Activated T-cell treated with anti-CD3 and anti-CD28 coated beads, Interleukin-2, amount 50 U/mL, for 48 hours (primary cell): ENCODE measurements around the gene ARHGAP22.

ENCODE experiments used
- DNase-seq, 2 experiments: peaks; one replicate each; pipeline ENCODE4 v3.0.0-alpha.2; 2020

ARHGAP22 gene

DNA sequence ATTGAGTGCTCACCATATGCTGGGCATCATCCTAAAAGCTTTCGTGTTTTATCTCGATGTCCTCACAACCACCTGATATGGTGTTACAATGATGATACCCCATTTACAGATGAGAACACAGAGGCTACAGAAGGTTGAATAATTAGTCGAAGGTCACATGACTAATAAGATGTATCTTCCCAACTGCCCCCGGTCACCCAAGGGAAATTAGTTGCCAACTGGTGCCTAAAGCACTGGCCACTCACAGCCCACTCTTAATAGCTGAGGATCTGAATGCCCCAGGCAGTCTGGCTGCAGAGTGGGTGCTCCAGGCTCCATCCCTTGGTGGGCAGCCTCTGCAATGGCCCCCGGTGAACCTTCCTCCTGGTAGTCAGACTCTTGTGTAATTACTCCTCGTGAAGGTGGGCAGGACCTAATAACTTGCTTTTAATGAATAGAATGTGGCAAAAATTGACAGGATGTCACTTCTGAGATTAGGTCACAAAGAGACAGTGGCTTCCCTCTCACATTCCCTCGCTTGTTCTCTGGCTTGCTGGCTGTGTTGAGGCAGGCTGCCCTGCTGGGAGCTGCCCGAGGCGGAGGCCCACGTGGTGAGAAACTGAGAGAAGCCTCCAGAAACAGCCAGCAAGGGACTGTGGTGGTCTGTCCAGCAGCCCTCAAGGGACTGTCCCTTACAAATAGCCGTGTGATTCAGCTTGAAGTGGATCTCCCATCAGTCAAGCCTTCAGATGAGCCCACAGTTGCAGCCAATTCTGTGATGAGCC, 109.4 kb downstream of the ARHGAP22 start:
- no peak for DNase-seq

DNA sequence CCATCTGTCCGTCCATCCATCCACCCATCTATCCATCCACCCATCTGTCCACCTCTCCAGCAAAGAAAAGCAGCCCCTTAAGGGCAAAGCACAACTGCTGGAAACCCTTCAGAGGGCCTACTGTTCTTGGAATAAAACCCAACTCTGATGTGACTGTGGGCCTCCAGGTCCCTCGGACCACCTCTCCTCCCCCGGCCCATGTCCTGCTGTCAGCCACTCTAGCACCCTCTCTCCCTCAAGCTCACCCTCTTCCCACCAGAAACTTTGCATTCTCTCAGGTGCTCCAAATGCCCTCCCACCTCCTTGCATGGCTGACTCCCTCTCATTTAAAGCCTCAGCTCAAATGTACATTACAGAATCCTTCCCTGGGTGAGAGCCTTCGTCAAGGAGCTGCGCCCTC, 110.3 kb downstream of the ARHGAP22 start:
- no peak for DNase-seq

DNA sequence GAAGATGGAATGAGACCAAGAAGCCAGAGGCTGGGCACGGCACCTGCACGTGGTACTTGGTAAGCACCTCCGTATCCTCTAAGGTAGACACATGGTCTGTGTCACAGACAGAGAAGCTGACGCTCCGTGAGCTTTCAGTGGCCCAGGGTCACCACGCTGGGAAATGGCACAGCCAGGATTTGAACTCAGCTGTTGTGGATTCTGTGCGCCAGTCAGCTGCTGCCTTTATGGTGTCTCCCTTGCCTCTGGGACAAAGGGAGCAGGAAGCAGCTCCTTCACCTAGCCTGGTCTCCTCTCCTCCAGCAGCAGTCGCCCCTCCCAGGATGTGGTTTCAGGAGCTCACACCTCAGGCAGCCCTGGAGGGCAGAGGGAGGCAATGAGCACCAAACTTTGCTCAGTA, 110.8 kb downstream of the ARHGAP22 start:
- DNase-seq: no peak

DNA sequence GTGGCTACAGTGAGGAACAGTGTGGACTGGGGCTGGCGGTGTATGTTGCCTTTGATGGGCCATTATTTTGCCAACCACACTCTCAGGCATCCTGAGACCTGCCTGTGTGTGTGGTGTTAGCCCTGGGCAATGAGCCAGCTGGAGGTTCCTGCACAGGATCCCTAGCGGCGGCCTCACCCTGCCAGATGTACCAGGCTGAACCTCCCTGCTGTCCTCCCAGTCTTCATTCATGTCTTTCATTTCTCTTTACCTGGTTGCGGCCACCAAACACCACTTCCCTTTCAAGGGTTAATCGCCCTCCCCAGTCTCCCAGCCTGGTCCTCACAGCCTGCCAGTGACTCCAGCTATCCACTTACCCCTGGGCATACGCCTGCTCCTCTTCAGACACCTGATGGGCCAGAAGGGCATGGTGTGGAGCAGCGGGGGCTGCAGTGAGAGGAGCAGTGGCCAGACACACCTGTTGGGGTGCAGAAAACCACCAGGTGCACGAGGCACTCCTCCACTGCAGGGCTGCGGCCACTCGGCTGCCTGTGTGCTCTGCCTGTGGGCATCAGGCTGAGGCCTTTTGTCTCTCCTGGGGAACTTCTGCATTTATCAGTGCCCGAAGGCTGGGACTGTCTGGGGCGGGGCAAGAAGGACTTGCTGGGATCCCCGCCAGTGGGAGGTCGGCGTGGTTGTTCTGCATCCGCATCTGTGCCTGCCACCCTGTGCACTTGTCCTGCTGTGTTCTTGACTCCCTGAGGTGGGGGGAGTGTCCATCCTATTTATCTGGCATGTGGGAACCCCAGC, 111.6 kb downstream of the ARHGAP22 start:
- DNase-seq: no peak

DNA sequence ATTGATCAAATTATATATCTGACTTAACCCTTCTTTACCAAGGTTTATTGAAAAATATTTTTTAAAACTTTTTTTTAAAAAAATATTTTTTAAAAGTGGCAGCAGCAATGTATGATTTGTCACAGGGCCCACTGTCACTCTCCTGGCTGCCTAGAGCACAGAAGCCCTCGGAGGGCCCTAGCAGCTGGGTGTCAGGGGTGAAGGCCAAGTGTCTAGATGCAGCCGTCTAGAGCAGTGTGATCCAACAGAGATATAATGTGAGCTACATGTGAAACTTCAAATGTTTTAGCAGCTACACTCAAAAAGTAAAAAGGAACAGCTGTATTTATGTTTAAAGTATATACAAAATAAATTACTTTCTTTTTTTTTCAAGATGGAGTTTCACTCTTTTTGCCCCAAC, 112.7 kb downstream of the ARHGAP22 start:
- DNase-seq: no peak

DNA sequence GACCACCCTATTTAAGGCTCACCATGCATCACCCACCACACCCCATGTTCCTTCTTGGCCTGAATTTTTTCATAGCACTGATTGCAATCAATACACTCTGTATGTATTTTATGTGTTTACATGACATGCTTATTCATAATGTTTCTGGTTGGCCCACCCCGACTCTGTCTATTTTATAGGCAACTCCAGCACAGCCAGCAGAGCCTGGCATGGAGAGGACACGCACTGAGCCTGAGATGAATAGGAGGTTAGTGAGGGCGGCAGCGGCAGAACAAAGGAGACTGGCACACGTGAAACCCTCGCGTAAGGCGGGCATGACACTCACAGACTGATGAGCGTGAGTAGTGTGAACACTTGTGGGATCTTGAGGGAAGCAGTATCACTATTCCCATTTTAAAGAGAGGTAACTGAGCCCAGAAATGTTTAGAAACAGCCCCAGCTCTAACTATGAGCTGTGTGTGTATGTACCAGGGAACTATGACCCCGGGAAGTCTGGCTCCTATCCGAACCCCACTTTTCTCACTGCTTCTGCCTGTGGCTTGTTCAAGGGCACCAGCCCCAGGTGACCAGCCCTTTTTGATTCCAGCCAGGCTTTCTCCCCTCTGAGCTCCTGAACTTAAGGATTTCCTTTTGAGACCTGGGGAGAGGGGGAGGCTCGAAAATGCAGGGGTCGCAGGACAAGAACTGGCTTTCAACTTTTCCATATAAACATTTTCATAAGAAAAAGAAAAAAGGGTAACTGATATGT, 113.3 kb downstream of the ARHGAP22 start:
- no peak for DNase-seq

DNA sequence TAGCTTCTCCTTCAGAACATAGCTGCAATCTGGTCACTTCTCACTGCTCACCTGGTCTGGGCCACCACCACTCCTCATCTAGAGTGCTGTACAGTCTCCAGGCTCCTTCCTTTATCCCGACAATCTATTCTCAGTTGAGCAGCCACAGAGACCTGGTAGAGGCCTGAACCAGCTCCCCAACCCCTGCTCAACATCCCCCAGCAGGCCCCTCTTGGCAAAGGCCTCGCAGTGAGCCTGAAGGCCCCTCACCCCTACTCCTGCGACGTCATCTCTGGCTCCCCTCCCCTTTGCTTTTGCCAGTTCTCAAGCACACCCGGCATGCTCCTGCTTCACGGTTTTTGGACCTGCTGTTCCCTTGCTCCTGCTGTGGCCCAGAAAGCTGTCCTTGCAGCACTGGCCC, 113.9 kb downstream of the ARHGAP22 start:
- DNase-seq: no peak

DNA sequence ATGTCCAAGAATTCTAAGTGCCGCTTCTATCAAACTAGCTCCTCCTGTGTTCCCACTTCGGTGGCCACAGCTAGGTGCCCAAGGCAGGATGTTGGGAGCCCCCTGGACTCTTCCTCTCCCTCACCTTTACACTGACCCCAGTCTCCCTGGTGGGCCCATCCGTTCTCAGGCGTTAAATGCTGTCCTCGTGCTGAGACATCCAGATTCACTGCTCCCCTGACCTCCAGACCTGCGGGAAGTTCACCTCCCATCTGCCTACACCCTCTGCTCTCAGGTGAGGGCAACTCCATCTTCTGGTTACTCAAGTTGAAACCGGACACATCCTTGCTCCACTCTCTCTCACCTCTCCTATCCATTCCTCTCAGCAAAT, 114.3 kb downstream of the ARHGAP22 start:
- DNase-seq: no peak

DNA sequence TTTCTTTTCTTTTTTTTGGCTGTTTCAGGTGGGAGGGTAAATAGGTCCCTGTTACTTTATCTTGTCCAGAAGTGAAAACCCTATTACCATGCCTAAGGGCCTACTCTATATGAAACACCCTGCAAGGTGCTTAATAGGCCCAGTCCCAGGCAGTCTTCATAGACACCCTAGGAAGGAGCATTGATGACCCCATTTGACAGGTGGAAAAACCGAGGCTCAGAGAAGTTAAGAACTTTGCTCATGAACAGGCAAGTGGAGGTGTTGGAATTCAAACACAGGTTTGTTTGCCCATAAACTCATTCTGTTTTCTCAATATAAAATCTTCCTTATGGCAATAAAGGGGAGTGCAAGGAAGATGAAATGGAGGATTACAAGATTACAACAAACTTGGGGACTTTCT, 115.8 kb downstream of the ARHGAP22 start:
- no peak for DNase-seq

DNA sequence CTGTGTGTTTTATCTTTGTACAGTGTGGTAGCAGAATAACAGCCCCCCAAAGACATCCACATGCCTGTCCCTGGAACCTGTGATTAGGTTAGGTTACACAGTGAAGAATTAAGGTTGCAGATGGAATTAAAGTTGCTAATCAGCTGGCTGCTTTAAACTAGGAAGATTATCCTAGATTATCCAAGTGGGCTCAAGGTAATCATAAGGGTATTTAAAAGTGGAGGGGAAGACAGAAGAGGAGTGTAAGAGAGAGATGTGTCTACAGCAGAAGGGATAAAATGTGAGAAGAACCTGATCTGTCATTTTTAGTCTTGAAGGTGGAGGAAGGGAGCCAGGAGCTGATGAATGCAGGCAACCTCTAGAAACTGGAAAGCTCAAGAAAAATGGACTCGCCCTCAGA, 117.6 kb downstream of the ARHGAP22 start:
- no peak for DNase-seq

DNA sequence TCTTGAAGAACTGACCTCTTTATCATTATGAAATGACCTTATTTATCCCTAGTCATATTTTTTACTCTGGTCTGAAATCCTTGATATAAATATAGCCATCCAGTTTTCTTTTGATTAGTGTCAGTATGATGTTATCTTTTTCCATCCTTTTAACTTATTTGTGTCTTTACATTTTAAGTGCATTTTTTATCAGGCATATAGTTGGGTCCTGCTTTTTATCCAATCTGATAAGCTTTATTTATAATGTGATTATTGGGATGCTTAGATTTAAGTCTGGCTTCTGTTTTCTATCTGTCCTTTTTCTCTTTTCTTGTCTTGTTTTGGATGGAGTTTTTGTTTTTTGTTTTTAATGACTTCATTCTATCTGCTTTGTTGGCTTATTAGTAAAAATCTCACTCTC, 119.2 kb downstream of the ARHGAP22 start:
- no peak for DNase-seq

DNA sequence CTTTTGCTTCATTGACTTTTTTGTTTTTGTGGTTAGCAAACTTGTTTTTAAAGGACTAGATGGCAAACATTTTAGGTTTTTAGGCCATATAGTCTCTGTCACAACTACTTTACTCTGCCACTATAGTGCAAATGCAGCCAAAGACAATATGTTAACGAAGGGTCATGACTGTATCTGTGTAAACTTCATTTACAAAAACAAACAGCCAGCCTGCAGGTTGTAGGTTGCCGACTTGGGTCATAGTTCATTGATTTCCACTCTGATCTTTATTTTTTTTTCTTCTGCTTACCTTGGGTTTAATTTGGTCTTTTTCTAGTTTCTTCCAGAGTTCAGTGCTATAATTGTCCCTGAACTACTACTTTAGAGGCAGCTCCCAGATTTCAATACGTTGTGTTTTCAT, 120.0 kb downstream of the ARHGAP22 start:
- DNase-seq: no peak

DNA sequence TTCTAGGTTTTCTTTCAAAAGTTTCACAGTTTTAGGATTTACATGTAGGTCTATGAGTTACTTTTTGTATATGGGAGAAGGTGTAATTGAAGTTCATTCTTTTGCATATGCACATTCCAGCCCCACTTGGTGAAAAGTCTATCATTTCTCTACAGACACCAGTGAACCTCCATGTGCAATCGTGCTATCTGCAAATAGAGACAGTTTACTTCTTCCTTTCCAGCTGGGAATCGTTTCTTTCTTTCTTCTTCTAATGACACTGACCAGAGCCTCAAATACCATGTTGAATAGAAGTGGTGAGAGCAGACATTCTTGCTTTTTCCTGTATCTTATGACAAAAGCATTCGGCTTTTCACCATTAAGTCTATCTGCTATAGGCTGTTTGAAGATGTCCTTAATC, 122.7 kb downstream of the ARHGAP22 start:
- no peak for DNase-seq

DNA sequence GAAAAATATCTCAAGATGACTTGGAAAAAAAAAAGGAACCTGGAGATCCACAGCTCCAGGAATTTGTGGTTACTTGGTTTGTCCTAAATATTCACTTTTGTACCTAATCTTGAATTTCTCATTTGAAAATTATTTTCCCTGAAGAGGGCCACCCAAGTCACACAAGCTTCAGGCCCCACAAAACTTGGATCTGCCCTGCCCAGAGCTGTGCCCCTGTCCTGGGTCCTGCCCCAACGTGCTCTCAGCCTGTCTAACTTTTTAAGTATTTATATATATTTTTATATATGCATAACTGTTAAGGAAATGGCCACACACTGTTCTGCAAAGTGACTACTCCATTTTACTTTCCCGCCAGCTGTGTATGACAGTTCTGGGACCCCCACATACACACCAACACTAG, 123.5 kb downstream of the ARHGAP22 start:
- no peak for DNase-seq

DNA sequence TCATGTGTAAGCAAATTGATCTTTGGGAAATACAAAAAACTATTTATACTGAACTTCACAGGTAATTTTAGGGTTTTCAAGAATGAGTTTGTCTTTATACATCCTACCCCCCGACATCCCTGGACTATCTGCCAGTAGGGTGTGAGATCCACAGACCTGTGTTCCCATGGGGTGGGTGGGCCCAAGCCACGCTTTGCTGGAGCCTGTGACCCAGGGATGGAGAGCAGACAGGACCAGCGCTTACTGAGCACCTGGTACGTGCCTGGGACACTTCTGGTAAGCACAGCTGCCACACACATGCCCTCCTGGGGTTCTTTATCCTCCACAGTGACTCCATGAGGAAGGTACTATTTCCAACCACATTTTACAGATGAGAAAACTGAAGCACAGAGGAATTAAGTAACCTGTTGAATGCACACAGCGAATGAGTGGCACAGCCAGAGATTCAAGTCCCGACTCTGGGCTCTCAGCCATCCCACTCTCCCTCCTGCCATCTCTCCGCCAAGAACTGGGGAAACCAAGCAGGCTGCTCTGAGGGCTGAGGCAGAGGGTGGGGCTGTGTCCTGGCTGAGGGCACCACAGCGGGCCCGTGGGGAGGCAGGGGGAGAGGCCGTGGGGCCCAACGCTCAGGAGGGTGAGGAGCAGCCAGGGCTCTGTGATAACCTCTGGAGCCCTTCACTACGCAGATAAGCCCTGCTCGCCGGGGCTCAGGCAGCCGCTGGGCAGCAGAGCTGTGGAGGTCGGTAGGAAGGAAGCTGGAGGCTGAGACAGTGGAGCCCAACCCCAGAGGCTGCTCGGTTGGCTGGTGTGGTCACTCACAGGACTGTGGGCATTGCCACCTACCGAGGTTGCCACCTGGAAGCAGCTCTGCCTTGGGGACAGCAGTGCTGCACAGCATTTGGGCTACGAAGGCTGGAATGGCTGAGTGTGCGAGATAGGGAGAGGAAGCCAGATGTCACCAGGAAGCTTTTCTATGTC, 124.2 kb downstream of the ARHGAP22 start:
- DNase-seq: peak in 1 of 2 experiments; percentile 5

DNA sequence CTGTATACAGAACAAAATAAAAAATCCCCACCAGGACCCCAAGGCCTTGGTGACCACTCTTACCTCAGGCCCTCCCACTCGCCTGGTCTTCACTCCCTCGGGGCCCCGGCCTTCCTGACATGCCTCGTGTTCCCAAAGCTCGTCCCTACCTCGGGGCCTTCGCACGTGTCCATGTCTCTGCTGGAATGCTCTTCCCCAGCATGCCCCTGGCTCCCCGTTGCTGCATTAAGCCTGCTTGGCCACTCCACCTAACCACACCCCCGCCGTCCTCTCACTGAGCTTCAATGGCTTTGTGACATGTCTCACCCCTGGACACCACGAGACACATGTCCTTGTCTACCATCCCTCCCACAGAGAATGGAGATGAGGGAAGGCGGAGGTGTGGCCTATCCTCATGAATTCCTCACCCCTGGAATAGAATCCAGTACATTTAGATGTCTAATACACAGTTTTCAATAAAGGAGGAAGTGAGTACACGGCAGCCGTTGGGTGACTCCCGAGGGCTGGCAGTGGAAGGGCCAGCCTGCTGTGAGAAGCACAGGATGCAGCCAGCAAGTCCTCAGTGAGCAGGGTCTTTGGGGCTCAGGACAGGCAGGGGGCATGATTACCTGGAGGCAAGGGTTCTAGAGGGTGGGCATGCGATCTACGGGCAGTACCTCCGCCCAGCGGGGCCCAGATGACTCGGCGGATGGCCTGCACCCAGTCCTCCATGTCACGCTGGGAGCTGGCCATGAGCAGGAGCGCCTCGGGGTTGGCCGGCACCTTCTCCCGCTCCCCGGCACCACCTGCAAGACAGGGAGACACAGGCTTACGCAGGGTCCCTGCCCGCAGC, 125.7 kb downstream of the ARHGAP22 start:
- peak; percentile 3 to 7 for DNase-seq

DNA sequence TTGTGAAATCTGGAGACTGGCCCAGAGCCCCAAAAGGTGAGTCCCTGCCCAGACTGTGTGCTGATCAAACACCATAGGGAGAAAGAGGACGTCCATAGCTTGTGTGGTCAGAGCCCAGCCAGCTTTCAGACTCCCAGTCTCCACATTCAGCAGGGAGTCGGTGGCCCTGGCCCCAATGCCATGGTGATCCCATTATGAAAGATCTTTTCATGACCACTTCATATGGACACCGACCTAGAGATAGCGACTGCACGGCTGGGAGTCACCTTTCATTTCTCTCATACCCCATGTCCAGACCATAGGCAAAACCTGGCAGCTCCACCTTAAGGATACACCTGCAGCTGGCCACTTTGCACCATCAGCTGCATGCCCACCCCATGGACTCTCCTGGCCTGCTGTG, 126.4 kb downstream of the ARHGAP22 start:
- DNase-seq: peak in 1 of 2 experiments; percentile 6

DNA sequence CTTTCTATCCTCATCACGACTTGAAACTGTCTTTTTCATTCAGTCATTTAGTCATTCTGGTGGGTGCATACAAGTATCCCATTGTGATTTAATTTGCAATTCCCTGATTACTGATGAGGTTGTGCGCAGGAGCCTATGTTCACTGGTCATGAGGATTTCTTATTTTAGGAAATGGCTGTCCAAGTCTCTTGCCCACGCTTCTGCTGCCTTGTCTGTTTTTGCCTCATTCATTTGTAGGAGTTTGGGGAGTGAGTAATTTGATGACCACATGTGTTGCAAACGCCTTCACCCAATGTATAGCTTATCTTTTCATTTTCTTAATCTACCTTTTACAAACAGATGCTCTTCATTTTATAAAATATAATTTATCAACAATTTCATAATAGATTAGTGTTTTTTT, 127.3 kb downstream of the ARHGAP22 start:
- DNase-seq: peak in 1 of 2 experiments; percentile 0

DNA sequence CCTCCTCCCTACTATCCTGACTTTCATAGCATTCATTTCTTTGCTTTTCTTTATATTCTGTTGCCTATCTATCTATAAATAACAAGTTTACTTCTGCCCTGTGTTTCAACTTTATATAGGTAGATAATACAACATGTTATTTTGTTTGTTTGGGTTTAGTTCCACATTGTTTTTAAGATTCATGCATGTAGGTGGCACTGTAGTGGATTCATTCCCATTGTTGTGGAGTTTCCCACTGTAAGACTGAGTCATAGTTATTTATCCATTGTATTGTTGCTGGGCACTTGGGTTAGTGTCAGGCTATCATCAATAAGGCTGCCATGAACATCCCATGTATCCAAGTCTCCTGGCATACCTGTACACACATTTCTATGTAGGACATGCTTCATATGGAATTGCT, 127.7 kb downstream of the ARHGAP22 start:
- DNase-seq: no peak

DNA sequence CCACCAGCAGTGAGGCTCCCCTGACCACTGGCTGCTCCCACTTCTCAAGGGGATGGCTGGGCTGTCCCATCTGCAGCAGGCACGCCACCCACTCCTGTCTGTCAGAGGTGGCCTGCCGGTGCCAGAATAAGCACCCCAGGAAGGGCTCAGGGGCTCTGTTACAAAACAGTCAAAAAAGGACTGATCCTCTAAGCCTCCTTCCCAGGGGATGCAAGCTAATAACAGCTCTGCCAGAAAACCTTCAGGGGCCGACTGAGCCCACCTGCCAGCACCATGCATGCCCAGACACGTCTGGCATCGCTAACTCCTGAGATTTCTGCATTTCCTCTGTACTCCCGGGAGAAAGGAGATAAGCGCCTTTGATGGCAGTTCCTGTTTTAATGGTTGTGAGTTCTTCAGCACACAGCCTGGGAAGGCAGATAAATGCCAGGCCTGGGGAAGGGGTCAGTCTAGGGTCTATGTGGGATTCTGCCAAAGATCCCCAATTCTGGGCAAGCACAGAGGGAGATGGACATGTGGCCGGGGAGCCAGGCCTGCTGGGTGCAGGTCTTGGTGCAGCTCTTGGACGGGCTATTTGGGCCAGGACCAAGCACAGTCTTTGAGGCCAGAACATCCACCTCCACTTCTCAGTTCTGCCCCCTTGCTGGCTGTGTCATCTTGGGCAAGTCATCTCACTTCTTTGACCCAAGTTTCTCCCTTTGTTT, 128.4 kb downstream of the ARHGAP22 start:
- DNase-seq: peak in 1 of 2 experiments; percentile 2

DNA sequence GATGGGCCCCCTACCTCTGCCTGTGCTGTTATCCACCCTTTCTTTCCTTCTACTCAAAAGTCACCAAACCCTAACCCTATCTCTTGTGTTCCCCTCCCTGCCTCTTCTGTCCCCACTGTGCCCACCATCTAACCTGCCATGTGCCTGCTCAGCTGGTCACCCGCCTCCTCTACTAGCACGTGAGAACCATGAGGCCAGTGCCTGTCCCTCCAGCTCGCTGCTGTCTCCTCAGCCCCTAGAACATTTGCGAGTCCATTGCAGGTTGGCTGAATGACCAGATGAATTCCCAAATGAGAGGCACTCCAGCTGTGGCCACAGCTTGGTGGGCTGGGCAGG, 129.0 kb downstream of the ARHGAP22 start:
- no peak for DNase-seq
